Ishikawa (cell line): ENCODE results near the gene SLC33A1.

Experiments
- CEBPB ChIP-seq: IDR thresholded peaks from 2 replicates; pipeline ENCODE4 v1.6.1; 2012
- CREB1 ChIP-seq: IDR thresholded peaks from 2 replicates; pipeline ENCODE4 v1.6.1; 2012; ENCODE audit warnings: low read depth
- EGR1 ChIP-seq: IDR thresholded peaks from 2 replicates; pipeline ENCODE4 v1.6.1; 2012
- EP300 ChIP-seq: IDR thresholded peaks from 2 replicates; pipeline ENCODE4 v1.6.1; 2012; ENCODE audit warnings: borderline replicate concordance
- FOXM1 ChIP-seq: IDR thresholded peaks from 2 replicates; pipeline ENCODE4 v1.6.1; 2012; ENCODE audit warnings: low read depth, borderline replicate concordance
- MAX ChIP-seq: IDR thresholded peaks from 2 replicates; pipeline ENCODE4 v1.6.1; 2012
- NFIC ChIP-seq: IDR thresholded peaks from 2 replicates; pipeline ENCODE4 v1.6.1; 2012
- RAD21 ChIP-seq: IDR thresholded peaks from 2 replicates; pipeline ENCODE4 v1.6.1; 2012; ENCODE audit warnings: low read depth
- REST ChIP-seq: IDR thresholded peaks from 2 replicates; pipeline ENCODE4 v1.6.1; 2012; ENCODE audit warnings: low read depth, mild to moderate bottlenecking
- TAF1 ChIP-seq: IDR thresholded peaks from 2 replicates; pipeline ENCODE4 v1.6.1; 2012; ENCODE audit warnings: low read depth, mild to moderate bottlenecking
- TCF12 ChIP-seq: IDR thresholded peaks from 2 replicates; pipeline ENCODE4 v1.6.1; 2012; ENCODE audit warnings: low read depth
- TEAD4 ChIP-seq: IDR thresholded peaks from 2 replicates; pipeline ENCODE4 v1.6.1; 2012
- USF1 ChIP-seq: IDR thresholded peaks from 2 replicates; pipeline ENCODE4 v1.6.1; 2012
- YY1 ChIP-seq: IDR thresholded peaks from 2 replicates; pipeline ENCODE4 v1.6.1; 2012; ENCODE audit warnings: low read depth
- ZBTB7A ChIP-seq: IDR thresholded peaks from 2 replicates; pipeline ENCODE4 v1.6.1; 2012; ENCODE audit warnings: low read depth

SLC33A1 gene

GRCh38 chr3:155854141-155854940 is at the start of gene SLC33A1:
TSS of gene SLC33A1 (minus strand) at chr3:155854427. CDS start at chr3:155853997, 430 bp downstream.
- no peak for TF ChIP-seq REST
- TF ChIP-seq CEBPB: peak; percentile 4; the same call in 1 of the 2 replicates
- TF ChIP-seq NFIC: peak; percentile 48
- TF ChIP-seq TAF1: peak; percentile 57
- TF ChIP-seq ZBTB7A: no peak
- TF ChIP-seq FOXM1: no peak; the same call in 1 of the 2 replicates
- peak; percentile 37 for TF ChIP-seq YY1
- peak; percentile 33; the same call in 1 of the 2 replicates for TF ChIP-seq CREB1
- TF ChIP-seq MAX: peak; percentile 97
- TF ChIP-seq TEAD4: no peak
- peak; percentile 99 for TF ChIP-seq USF1
- TF ChIP-seq EP300: peak; percentile 54
- peak; percentile 33; the same call in 1 of the 2 replicates for TF ChIP-seq EGR1
- peak; percentile 87 for TF ChIP-seq TCF12
- TF ChIP-seq RAD21: 0 out of 2 replicates have a peak, but pooled peaks have one; percentile 10

GRCh38 chr3:155895379-155895900 is 41.2 kb upstream of the SLC33A1 start:
- no peak for TF ChIP-seq MAX
- TF ChIP-seq TEAD4: no peak
- TF ChIP-seq YY1: no peak
- TF ChIP-seq CEBPB: no peak
- no peak for TF ChIP-seq USF1
- no peak for TF ChIP-seq RAD21
- TF ChIP-seq CREB1: no peak

- TF ChIP-seq NFIC (no peak), RAD21 (no peak), TAF1 (no peak), YY1 (no peak), REST (no peak)
Measured at GRCh38 chr3:155891321-155891720, 37.1 kb upstream of the SLC33A1 start.

GRCh38 chr3:155890671-155891190 is 36.5 kb upstream of the SLC33A1 start:
- no peak for TF ChIP-seq ZBTB7A
- no peak for TF ChIP-seq TAF1
- no peak for TF ChIP-seq CREB1
- no peak for TF ChIP-seq YY1
- no peak for TF ChIP-seq REST
- no peak for TF ChIP-seq EP300
- no peak for TF ChIP-seq MAX
- TF ChIP-seq FOXM1: no peak
- TF ChIP-seq NFIC: no peak
- no peak for TF ChIP-seq TEAD4
- no peak for TF ChIP-seq USF1
